Small intestine (tissue), 7 donors: Measurements from ENCODE around the gene DNAJC30. TPM values are rescaled to one million over a fixed set of nuclear protein-coding genes. Genes with fewer than 3 reads are reported as not detected.
A peak's percentile ranks its signal among the peaks of the same experiment; 100 is the strongest.

Experiments used
- DNase-seq, 2 donors: peaks; one replicate each; pipeline versions ENCODE4 v3.0.0 to v3.0.0-alpha.2; 2013
- FAIRE-seq: peaks from 2 replicates; lab custom pipeline; 2012; peaks lifted over from hg19 to GRCh38; lab: Jason Lieb, UNC
- H3K27ac ChIP-seq, 3 donors: one replicate each; pipeline ENCODE4 v1.5.1; 2013; ENCODE audit warnings: low read length in 2 of 3, mild to moderate bottlenecking in 2 of 3, control low read depth in 1 of 3, inconsistent platforms in 1 of 3, low read depth in 1 of 3, moderate library complexity in 1 of 3
- H3K27me3 ChIP-seq, 3 donors: one replicate each; pipeline ENCODE4 v1.6.1; 2013; ENCODE audit warnings: low read length in 3 of 3, inconsistent platforms in 1 of 3; ENCODE audit not compliant: control insufficient read depth in 3 of 3, insufficient read depth in 3 of 3
- H3K36me3 ChIP-seq, 3 donors: one replicate each; pipeline ENCODE4 v1.6.1; 2013; ENCODE audit warnings: low read length in 3 of 3, inconsistent platforms in 1 of 3, low read depth in 1 of 3, mild to moderate bottlenecking in 1 of 3, moderate library complexity in 1 of 3; ENCODE audit not compliant: control insufficient read depth in 3 of 3, insufficient read depth in 2 of 3
- H3K4me1 ChIP-seq, 3 donors: one replicate each; pipeline ENCODE4 v1.6.1; 2013; ENCODE audit warnings: low read length in 2 of 3, inconsistent platforms in 1 of 3, low read depth in 1 of 3, mild to moderate bottlenecking in 1 of 3, moderate library complexity in 1 of 3; ENCODE audit not compliant: control insufficient read depth in 3 of 3, insufficient read depth in 2 of 3
- H3K4me3 ChIP-seq, 3 donors: one replicate each; pipeline ENCODE4 v1.5.1; 2013; ENCODE audit warnings: low read length in 3 of 3, control low read depth in 1 of 3, inconsistent platforms in 1 of 3, low read depth in 1 of 3, mild to moderate bottlenecking in 1 of 3, moderate library complexity in 1 of 3
- H3K9me3 ChIP-seq, 2 donors: one replicate each; pipeline ENCODE4 v1.6.1; 2013; ENCODE audit warnings: low read depth in 1 of 2, low read length in 1 of 2; ENCODE audit not compliant: control insufficient read depth in 2 of 2, insufficient read depth in 1 of 2
- WGBS, 3 donors: extraction: QIAGEN DNeasy Blood & Tissue Kit; methylation state at CpG; one replicate each; pipeline ENCODE4 v1.1.7; 2013; 5-methylcytosine and 5-hydroxymethylcytosine counted together
- polyA plus RNA-seq, 4 donors: library from polyadenylated mRNA; stranded (reverse) in 3 of 4; unstranded in 1 of 4; fragments of 200-250 nt in 3 of 4; fragments of 120-200 nt in 1 of 4; gene quantifications; one replicate each; pipeline versions ENCODE4 v1.2.1 to v1.2.3, GENCODE V29; 2013
- donor health status: healthy with polysubstance abuse.
- donor health status: control.
- donor health status: control.
- donor health status: Bipolar disorder and iron deficiency.
- donor health status: healthy.

The DNAJC30 gene
- polyA plus RNA-seq, 4 donors: 6.0 to 10.4 (median 7.8) TPM

- H3K36me3 ChIP-seq: peaks cover 5 to 97% (median 7%) of the 10 kb centered on the region in 3 donors
- H3K9me3 ChIP-seq: no peaks in the 10 kb centered on the region
- H3K4me1 ChIP-seq: peaks cover 0 to 44% (median 2%) of the 10 kb centered on the region in 3 donors
- 49 to 64% (median 55%) methylated on average over 13 of the region's 13 CpGs for WGBS, 3 donors
- peak; percentile 82 to 90 for DNase-seq
- H3K27me3 ChIP-seq: no peaks in the 10 kb centered on the region
- H3K4me3 ChIP-seq: no peak overlapping the region
- H3K27ac ChIP-seq: peak overlapping the region; percentile 43 to 88 (median 87)
- FAIRE-seq: no peak
These were observed 18.2 kb upstream of the DNAJC30 start for GRCh38 chr7:73701357-73701995.

- Histone ChIP-seq H3K9me3 (no peaks in the 10 kb centered on the region), H3K36me3 (peaks cover 5 to 95% (median 9%) of the 10 kb centered on the region in 3 donors), H3K27ac (peak overlapping the region in 1 of 3 donors; percentile 30), H3K27me3 (no peaks in the 10 kb centered on the region), H3K4me3 (no peak overlapping the region), H3K4me1 (peaks cover 0 to 44% (median 2%) of the 10 kb centered on the region in 3 donors)
- 85 to 93% (median 86%) methylated on average over 14 to 15 of the region's 15 CpGs for WGBS, 3 donors
- no peak for FAIRE-seq
- no peak for DNase-seq
These were observed 17.4 kb upstream of the DNAJC30 start for GRCh38 chr7:73700581-73701134.

GRCh38 chr7:73700069-73700423, 16.8 kb upstream of the DNAJC30 start:
- H3K36me3 ChIP-seq: peaks cover 5 to 95% (median 9%) of the 10 kb centered on the region in 3 donors
- DNase-seq: no peak
- H3K4me3 ChIP-seq: no peak overlapping the region
- 76 to 85% (median 81%) methylated on average over 11 to 14 of the region's 14 CpGs for WGBS, 3 donors
- peak overlapping the region in 1 of 3 donors; percentile 51 for H3K27ac ChIP-seq
- FAIRE-seq: no peak
- H3K27me3 ChIP-seq: no peaks in the 10 kb centered on the region
- no peaks in the 10 kb centered on the region for H3K9me3 ChIP-seq
- peaks cover 0 to 42% (median 2%) of the 10 kb centered on the region in 3 donors for H3K4me1 ChIP-seq

- Histone ChIP-seq H3K4me3 (no peak overlapping the region), H3K27ac (peak overlapping the region in 1 of 3 donors; percentile 51), H3K27me3 (no peaks in the 10 kb centered on the region), H3K36me3 (peaks cover 5 to 95% (median 12%) of the 10 kb centered on the region in 3 donors), H3K9me3 (no peaks in the 10 kb centered on the region), H3K4me1 (peaks cover 0 to 37% (median 2%) of the 10 kb centered on the region in 3 donors)
- DNase-seq (peak; percentile 39 to 61), FAIRE-seq (no peak)
- WGBS, 3 donors: 71 to 81% (median 75%) methylated on average over 14 to 15 of the region's 15 CpGs
These were observed 16.3 kb upstream of the DNAJC30 start for GRCh38 chr7:73699370-73700068.

GRCh38 chr7:73698410-73698809, 15.2 kb upstream of the DNAJC30 start:
- Histone ChIP-seq H3K4me1 (peaks cover 0 to 29% (median 2%) of the 10 kb centered on the region in 3 donors), H3K27ac (no peak overlapping the region), H3K27me3 (no peaks in the 10 kb centered on the region), H3K9me3 (no peaks in the 10 kb centered on the region), H3K4me3 (no peak overlapping the region), H3K36me3 (peaks cover 9 to 98% (median 15%) of the 10 kb centered on the region in 3 donors)
- 88 to 93% (median 89%) methylated on average over 7 of the region's 7 CpGs for WGBS, 3 donors
- no peak for DNase-seq
- no peak for FAIRE-seq

GRCh38 chr7:73696372-73696771, 13.1 kb upstream of the DNAJC30 start:
- Histone ChIP-seq H3K27me3 (no peaks in the 10 kb centered on the region), H3K27ac (no peak overlapping the region), H3K4me1 (peaks cover 0 to 10% (median 0%) of the 10 kb centered on the region in 3 donors), H3K4me3 (no peak overlapping the region), H3K9me3 (no peaks in the 10 kb centered on the region), H3K36me3 (peaks cover 17 to 95% (median 24%) of the 10 kb centered on the region in 3 donors)
- WGBS, 3 donors: 88 to 93% (median 93%) methylated on average over 4 of the region's 4 CpGs
- DNase-seq (no peak), FAIRE-seq (no peak)

- Histone ChIP-seq H3K36me3 (peaks cover 14 to 81% (median 15%) of the 10 kb centered on the region in 3 donors), H3K27me3 (no peaks in the 10 kb centered on the region), H3K27ac (no peak overlapping the region), H3K4me3 (no peak overlapping the region), H3K9me3 (no peaks in the 10 kb centered on the region), H3K4me1 (no peaks in the 10 kb centered on the region)
- DNase-seq (no peak), FAIRE-seq (no peak)
- WGBS, 3 donors: 76 to 92% (median 88%) methylated on average over 7 of the region's 7 CpGs
These were observed 7.4 kb upstream of the DNAJC30 start for GRCh38 chr7:73690646-73691045.

GRCh38 chr7:73688288-73688687, 5.0 kb upstream of the DNAJC30 start:
- DNase-seq (no peak), FAIRE-seq (no peak)
- WGBS, 3 donors: 91 to 93% (median 92%) methylated on average over 8 of the region's 8 CpGs
- H3K9me3 ChIP-seq: no peaks in the 10 kb centered on the region
- H3K4me3 ChIP-seq: no peak overlapping the region
- peaks cover 10 to 65% (median 11%) of the 10 kb centered on the region in 3 donors for H3K36me3 ChIP-seq
- H3K4me1 ChIP-seq: peaks cover 0 to 2% (median 0%) of the 10 kb centered on the region in 3 donors
- H3K27me3 ChIP-seq: no peaks in the 10 kb centered on the region
- H3K27ac ChIP-seq: no peak overlapping the region
